Measurements from ENCODE around the gene CALCR.

DNA sequence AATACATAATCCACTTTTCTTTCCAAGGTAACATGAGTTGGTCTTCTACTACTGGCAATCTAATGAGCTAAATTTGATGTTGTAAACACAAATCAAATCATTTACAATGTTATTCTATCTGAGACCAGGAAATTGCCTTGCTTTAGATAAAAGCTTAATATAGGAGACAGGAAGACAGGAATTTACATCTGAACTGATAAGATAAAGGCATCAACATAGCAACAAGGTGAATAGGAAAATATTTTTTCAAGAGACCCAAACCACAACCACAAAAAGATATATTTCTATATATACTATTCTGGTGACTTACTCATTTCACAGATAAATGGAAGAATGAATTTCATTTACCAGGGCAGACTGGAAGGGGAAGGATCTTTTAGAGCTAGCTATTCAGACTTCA lies 46.3 kb upstream of the CALCR start:
- TF ChIP-seq POLR2A (IDR thresholded peaks at IDR 0.05; ENCODE audit: low read length) (no peak), HDAC2 (IDR thresholded peaks at IDR 0.05) (no peak), JUNB (IDR thresholded peaks at IDR 0.05) (no peak), EP300 (IDR thresholded peaks at IDR 0.05) (no peak)
- TF ChIP-seq, protein P1, sequence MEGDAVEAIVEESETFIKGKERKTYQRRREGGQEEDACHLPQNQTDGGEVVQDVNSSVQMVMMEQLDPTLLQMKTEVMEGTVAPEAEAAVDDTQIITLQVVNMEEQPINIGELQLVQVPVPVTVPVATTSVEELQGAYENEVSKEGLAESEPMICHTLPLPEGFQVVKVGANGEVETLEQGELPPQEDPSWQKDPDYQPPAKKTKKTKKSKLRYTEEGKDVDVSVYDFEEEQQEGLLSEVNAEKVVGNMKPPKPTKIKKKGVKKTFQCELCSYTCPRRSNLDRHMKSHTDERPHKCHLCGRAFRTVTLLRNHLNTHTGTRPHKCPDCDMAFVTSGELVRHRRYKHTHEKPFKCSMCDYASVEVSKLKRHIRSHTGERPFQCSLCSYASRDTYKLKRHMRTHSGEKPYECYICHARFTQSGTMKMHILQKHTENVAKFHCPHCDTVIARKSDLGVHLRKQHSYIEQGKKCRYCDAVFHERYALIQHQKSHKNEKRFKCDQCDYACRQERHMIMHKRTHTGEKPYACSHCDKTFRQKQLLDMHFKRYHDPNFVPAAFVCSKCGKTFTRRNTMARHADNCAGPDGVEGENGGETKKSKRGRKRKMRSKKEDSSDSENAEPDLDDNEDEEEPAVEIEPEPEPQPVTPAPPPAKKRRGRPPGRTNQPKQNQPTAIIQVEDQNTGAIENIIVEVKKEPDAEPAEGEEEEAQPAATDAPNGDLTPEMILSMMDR (IDR thresholded peaks at IDR 0.05) = no peak
- TF ChIP-seq, protein P2, sequence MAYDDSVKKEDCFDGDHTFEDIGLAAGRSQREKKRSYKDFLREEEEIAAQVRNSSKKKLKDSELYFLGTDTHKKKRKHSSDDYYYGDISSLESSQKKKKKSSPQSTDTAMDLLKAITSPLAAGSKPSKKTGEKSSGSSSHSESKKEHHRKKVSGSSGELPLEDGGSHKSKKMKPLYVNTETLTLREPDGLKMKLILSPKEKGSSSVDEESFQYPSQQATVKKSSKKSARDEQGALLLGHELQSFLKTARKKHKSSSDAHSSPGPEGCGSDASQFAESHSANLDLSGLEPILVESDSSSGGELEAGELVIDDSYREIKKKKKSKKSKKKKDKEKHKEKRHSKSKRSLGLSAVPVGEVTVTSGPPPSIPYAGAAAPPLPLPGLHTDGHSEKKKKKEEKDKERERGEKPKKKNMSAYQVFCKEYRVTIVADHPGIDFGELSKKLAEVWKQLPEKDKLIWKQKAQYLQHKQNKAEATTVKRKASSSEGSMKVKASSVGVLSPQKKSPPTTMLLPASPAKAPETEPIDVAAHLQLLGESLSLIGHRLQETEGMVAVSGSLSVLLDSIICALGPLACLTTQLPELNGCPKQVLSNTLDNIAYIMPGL (CRISPR knock-in tag; IDR thresholded peaks at IDR 0.05; ENCODE audit: borderline replicate concordance) = no peak
